ENCODE data around the gene RTP3.
"Not testable (repeated sequence)": the region's sequence is repeated elsewhere in the genome, so short reads cannot be mapped to it uniquely, and the experiment has no call there.

The RTP3 gene

DNA sequence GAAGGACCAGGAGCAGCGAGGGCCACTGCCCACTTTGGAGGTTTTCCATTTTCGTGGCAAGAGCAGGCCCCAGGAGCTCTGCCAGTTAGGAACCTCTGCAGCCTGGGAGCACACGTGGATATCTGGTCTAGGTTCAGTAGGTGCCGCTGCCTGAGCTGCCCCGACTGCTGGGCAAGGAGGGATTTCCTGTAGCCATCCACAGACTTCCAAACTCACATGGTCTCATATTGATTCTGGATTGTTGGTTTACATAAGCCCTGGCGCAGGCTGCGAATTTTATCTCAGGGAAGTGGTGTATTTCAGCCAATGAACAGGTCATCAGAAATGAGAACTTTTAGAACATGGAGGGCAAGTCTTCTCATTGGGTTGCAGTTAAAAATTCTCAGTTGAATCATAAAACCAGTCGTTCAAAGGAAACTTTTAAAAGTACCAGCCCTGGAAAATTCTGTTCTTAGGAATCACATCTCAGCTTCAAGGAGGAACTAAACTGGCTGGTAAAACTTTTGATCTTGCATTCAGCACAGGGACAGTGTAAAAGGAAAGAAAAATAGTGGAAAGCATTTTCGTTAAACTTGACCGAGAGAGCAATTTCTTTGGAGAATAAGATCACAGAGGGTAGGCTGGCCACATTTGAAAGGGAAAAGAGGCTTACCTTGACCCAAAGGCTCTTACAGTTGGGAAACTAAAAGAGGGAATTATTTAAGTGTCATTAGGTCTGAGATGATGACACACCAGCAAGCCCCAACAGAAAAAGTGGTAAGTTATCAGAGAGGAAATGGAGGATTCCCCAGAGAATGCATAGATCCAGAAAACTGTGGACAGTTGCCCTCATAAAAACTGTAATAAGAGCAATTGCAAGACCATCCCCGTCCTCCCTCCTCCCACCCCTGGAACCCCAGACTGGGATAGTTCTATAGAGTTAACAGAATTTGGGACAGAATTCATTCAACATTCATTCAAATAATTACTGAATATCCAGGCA is 6.4 kb upstream of the RTP3 start:
- DNase-seq = no peak

GRCh38 chr3:46492890-46493547 is 4.8 kb upstream of the RTP3 start:
- DNase-seq = no peak

- DNase-seq = not testable (repeated sequence)
These were observed 3.3 kb upstream of the RTP3 start for GRCh38 chr3:46494491-46494890.

DNA sequence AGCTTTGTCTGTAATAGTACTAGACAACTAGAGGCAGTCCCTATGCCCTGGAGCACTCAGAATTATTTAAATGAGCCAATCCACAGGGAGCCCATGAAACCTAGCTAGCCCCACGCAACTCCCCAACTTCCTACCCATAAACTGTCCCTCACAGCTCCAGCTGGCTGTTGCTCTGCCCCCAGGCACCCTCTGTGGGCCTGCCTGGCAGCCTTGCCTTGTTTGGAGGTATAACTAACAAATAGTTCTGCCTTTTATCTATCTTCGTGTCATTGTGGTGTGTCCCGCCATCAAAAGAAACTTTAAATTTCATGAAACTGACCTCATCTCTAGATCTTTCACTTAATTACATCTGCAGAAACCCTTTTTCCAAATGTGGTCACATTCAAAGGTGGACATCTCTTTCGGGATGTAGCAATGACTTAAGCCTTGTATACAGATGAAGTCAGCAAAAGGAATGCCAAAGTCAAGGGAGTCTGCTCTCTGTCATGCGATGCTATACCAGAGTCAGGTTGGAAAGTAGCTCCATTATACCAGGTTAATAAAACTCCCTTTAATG is 1.8 kb upstream of the RTP3 start:
- peak; percentile 79 for DNase-seq

GRCh38 chr3:46496746-46497555 is 825 bp upstream of the RTP3 start:
- no peak for DNase-seq

GRCh38 chr3:46498916-46499519 is 1.2 kb downstream of the RTP3 start:
- DNase-seq = no peak

DNA sequence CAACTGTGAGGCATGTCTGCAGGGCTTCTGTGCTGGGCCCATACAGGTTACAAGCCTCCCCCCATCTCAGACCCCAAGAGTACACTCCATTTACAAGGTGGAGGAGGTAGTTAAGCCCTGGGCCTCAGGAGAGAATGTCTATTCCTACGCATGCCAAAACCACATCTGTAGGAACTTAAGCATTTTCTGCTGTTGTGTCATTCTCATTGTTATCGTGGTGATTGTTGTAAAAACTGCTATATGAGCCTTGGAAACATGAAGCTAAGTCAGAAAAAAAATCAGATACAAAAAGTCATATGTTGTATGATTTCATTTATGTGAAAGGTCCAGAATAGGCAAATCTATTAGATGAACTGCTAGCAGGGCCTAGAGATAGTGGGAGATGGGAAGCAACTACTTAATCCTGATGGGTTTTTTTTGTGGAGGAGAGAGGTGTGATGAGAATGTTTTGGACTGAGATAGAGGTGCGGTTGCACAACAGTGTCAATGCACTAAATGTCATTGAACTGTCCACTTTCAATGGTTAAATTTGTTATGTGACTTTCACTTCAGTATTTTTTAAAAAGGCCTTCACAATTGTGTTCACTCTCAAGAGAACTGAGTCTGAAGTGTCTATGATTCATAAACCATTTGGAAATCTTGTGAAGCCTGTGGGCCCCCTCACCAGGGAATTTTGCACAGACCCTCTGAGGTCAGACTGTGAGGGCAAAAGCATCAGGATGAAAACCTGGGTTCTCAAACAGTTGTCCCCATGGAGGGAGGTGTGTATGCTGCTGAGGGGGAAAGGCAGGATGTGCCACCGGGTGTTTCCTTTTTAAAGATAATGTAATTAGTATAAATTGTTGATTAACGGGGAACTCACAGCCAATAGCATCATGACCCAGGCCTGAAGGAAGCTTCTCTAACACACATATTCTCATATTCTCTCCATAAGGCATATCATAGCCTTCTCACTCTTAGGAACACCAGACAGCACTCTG is 3.2 kb downstream of the RTP3 start:
- no peak for DNase-seq

- DNase-seq = no peak
These were observed 3.9 kb downstream of the RTP3 start for GRCh38 chr3:46501702-46502101.

DNA sequence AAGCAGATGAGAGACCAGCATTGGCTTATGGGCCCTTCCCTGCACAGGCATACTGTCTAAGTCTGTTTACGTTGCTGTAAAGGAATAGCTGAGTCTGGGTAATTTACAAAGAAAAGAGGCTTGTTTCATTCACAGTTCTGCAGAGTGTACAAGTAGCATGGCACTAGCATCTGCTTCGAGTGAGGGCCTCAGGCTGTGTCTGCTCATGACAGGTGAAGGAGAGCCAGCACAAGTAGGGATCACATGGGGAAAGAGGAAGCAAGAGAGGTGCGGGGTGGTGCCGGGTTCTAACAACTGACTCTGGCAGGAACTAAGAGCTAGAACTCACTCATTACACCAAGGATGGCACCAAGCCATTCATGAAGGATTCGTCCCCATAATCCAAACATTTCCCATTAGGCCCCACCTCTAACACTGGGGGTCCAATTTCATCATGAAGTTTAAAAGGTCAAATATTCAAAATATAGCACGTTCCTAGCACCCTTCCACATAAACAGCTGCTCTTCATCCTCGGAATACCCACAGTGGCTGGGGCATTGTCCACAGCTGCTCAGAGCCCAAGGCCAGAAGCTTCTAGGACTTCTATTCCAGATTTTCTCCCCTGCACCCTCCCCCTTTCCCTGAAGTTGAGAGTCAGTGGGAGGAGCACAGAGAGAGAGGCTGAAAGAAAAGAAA is 5.6 kb downstream of the RTP3 start:
- DNase-seq = no peak

DNA sequence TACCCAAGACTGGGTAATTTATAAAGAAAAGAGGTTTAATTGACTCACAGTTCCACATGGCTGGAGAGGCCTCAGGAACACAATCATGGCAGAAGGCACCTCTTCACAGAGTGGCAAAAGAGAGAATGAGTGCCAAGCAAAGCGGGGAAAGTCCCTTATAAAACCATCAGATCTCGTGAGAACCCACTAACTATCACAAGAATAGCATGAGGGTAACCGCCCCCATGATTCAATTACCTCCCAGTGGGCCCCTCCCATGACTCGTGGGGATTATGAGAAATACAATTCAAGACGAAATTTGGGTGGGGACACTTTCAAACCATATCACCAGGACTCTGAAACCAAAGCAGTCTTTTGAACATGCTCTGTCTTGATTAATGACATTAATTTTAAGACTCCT is 7.0 kb downstream of the RTP3 start:
- no peak for DNase-seq

- no peak for DNase-seq
These were observed 8.2 kb downstream of the RTP3 start for GRCh38 chr3:46505953-46506352.

- DNase-seq = no peak
These were observed 8.8 kb downstream of the RTP3 start for GRCh38 chr3:46506526-46506925.

DNA sequence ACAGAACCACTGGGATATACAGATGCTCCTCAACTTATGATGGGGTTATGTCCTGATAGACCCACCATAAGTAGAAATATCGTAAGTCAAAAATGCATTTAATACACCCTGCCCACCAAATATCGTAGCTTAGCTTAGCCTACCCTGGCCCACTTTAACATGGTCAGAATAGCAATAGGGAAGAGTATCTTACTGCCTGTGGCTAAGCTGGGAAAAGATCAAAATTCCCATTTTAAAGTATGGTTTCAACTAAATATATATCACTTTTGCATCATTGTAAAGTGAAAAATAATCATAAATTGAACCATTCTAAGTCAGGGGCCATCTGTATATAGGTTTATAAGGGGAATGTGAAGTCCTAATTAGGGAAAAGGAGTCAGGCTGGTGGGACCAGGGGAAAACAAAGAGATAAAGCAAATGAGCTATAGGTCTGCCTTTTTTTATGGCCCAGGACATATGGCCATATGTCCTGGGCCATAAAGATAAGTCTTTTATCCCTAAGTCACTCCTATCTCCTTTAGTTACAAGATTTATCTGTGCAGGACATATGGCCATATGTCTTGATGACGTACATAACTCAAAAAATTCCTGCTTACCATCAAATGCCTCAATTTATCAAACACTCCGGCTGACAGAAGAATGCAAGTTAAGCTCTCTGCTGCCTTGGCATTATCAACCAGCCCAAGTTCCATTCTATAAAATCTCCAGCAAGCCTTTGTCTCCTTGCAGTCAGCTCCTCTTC is 11.2 kb downstream of the RTP3 start:
- no peak for DNase-seq

- DNase-seq = no peak
These were observed 11.9 kb downstream of the RTP3 start for GRCh38 chr3:46509661-46510187.

DNA sequence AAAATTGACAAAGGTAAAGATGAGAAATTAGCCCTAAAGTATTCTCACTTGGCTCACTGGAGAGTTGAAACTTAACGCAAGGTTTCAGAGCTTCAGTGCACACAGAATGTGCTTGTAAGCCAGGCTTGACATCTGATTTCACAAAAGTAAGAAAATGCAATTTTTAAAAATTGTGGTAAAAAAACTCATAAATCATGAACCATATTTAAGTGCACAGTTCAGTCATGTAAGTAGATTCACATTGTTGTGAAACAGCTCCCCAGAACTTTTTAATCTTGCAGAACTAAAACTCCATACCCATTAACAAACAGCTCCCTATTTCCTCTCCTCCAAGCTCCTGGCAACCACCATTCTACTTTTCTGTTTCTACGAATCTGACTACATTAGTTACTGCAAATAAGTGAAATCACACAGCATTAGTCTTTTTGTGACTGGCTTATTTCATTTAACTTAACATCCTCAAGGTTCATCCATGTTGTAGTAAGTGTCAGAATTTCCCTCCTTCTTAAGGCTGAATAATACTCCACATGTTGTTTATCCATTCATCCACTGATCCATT is 14.5 kb downstream of the RTP3 start:
- DNase-seq = no peak

DNA sequence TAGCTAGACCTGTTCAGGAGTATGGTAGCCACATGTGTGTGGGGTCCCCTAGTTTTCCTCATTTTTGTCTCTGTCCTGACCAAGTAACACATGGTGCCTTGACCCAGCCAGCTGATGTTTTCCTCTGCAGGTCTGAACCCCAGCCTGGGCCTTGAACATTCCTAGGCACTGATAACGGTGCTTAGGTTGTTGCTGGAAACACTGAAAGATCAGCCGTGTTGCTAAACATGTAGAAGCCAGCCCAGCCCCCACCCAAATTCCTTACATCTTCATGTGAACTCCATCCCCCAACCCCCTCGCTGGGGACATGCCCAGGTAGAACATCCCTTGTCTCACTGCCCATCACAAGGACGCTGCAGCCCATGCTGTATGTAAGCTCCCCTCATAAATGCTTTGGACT is 18.7 kb downstream of the RTP3 start:
- DNase-seq = no peak

DNA sequence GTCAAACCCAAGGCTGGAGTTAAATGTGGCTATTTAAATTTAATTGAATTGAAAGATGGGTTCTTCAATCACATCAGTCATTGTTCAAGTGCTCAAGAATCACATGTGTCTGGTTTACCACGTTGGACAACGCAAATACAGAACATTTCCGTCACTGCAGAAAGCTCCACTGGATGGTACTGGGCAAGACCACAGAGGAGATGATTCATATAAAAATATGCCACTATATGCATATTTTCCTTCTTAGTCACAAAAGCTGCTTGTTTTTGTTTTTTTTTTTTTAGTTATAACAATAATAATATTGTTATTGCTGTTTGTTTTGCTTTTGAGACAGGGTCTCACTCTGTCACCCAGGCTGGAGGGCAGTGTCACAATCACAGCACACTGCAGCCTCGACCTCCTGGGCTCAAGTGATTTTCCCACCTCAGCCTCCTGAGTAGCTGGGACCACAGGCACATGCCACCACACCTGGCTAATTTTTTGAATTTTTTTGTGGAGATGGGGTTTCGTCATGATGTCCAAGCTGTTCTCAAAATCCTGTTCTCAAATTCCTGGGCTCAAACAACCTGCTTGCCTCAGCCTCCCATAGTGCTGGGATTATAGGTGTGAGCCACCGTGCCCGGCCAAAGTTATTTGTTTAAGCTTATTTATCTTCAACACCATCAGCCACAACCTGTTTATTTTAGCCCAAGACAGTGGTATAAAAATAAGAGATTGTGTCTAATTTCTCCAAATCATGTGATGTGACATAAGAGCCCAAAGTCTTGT is 19.4 kb downstream of the RTP3 start:
- peak; percentile 32 for DNase-seq

DNA sequence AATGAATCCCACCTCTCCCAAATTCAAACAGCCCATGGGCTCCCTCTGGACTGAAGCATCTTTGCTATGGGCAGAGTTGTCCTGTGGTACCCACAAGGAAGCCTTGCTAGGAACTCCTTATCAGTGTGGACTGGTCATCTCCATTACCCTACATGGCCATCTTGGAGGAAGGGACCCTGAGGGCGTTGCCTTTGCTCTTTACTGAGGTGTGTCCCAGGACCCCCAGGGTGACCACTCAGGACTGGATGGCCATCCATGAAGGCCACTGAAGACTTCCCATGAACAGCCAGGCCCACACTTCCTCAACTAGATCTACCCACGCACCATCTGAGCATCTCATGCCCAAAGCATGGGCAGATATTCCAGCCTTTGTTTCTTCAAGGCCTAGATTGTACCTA is 20.0 kb downstream of the RTP3 start:
- DNase-seq = no peak

DNA sequence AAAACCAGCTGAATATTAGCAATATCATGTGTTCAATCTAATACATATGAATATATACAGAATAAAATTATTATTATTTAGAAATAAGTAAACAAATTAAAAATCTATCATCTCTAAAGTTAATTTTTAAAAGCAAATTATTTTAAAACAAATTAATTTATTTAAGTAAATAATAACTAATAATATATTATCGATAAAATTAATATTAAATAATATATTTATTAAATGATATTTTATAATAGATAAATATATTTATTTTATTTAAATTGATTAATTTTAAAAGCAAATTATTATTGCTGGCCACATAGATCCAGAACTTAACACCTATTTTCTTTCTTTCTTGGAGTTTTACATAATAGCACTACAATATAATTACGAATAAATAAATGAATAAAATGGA is 22.2 kb downstream of the RTP3 start:
- DNase-seq = no peak
